MM.1S (cell line): ENCODE data around the gene COL6A2.

Experiments
- EZH2phosphoT487 ChIP-seq: fragments of 300-600 bp; sonication (generic); IDR thresholded peaks from 2 replicates; pipeline ENCODE4 v1.6.1; 2018; ENCODE audit warnings: antibody characterized with exemption, low read length
- TF ChIP-seq, protein P1 (sequence below): fragments of 300-600 bp; sonication (generic); IDR thresholded peaks from 2 replicates; pipeline ENCODE4 v1.5.1; 2016; ENCODE audit warnings: antibody characterized with exemption, low read length, mixed read lengths

DNA sequence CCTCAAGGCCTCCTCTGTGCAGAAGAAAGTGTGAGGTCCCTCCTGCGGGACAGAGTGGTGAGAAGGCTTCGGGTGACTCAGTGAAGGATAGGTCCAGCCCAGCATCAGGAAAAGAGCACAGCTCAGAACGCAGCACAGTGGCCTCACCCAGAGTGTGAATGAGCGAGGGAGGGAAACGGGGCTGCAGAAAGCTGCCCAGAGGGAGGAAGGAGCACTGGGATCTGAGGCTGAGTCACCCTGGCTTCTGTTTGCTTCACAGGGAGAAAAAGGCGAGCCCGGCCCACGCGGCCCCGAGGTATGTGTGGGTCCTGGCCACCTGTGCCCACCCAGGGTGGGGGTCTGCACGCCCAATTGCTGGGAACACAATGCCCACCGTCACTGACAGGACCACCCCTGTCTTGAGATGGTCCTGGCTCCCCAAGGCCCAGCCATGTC is 24.3 kb downstream of the COL6A2 start:
- TF ChIP-seq, protein P1, sequence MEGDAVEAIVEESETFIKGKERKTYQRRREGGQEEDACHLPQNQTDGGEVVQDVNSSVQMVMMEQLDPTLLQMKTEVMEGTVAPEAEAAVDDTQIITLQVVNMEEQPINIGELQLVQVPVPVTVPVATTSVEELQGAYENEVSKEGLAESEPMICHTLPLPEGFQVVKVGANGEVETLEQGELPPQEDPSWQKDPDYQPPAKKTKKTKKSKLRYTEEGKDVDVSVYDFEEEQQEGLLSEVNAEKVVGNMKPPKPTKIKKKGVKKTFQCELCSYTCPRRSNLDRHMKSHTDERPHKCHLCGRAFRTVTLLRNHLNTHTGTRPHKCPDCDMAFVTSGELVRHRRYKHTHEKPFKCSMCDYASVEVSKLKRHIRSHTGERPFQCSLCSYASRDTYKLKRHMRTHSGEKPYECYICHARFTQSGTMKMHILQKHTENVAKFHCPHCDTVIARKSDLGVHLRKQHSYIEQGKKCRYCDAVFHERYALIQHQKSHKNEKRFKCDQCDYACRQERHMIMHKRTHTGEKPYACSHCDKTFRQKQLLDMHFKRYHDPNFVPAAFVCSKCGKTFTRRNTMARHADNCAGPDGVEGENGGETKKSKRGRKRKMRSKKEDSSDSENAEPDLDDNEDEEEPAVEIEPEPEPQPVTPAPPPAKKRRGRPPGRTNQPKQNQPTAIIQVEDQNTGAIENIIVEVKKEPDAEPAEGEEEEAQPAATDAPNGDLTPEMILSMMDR = no peak
- TF ChIP-seq EZH2phosphoT487 = no peak
